CD4-positive, alpha-beta T cell treated with Interferon gamma for 1 hour (primary cell): ENCODE results near the gene PIP5K1C.
"Not testable (repeated sequence)": the region's sequence is repeated elsewhere in the genome, so short reads cannot be mapped to it uniquely, and the experiment has no call there.

ENCODE experiments used
- DNase-seq: peaks from one replicate; pipeline ENCODE4 v3.0.0-alpha.2; 2020

Gene PIP5K1C

GRCh38 chr19:3584036-3584802, 116.0 kb downstream of the PIP5K1C start:
- DNase-seq: not testable (repeated sequence)

DNA sequence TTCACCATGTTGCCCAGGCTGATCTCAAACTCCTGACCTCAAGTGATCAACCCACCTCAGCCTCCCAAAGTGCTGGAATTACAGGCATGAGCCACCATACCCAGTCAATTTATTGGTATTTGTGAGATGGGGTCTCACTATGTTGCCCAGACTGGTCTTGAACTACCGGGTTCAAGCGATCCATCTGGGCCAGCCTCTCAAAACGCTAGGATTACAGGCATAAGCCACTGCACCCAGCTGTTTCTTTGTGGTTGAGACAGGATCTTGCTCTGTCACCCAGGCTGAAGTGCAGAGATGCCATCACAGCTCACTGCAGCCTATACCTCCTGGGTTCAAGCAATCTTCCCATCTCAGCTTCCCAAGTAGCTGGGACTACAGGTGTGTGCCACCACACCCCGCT, 118.5 kb downstream of the PIP5K1C start:
- DNase-seq: not testable (repeated sequence)
